ENCODE data around the gene HINFP. TPM values are rescaled to one million over a fixed set of nuclear protein-coding genes. Genes with fewer than 3 reads are reported as not detected.

Gene HINFP
- 12.8 TPM for total RNA-seq
- long read RNA-seq, transcript HINFP-201 (10 exons, 3,163 nt), result major isoform, 10 of 19 reads
- long read RNA-seq, partial matches to known transcripts, result 4 of 19 reads
- long read RNA-seq, other reads (novel, unspliced or antisense), result 5 of 19 reads

- DNase-seq, result peak; percentile 100
- intact Hi-C loops (cut with micrococcal nuclease), result no loop called here
- ATAC-seq, result peak; percentile 99
Measured at GRCh38 chr11:119121008-119121810, at the start of gene HINFP. HINFP (plus strand) TSS chr11:119121580; CDS start chr11:119126945, 5,365 bp downstream.

GRCh38 chr11:119077839-119078238 lies 43.5 kb upstream of the HINFP start:
- ATAC-seq, result no peak
- no peak for DNase-seq
- intact Hi-C loops (cut with micrococcal nuclease), result no loop called here

GRCh38 chr11:119078675-119079420 lies 42.5 kb upstream of the HINFP start:
- ATAC-seq, result no peak
- DNase-seq, result no peak
- intact Hi-C loops (cut with micrococcal nuclease), result no loop called here

- no peak for ATAC-seq
- DNase-seq, result no peak
Measured at GRCh38 chr11:119081682-119082260, 39.6 kb upstream of the HINFP start.

GRCh38 chr11:119084663-119085436 lies 36.5 kb upstream of the HINFP start, which contains the start of gene HMBS:
HMBS (plus strand) TSS chr11:119084881; CDS start chr11:119085034, 153 bp downstream.
- intact Hi-C loops (cut with micrococcal nuclease), result no loop called here
- ATAC-seq (peak; percentile 98), DNase-seq (peak; percentile 96)

More at GRCh38 chr11:119081682-119082260, 39.6 kb upstream of the HINFP start:
- intact Hi-C loops (cut with micrococcal nuclease), result no loop called here

- no peak for ATAC-seq
- DNase-seq, result no peak
- intact Hi-C loops (cut with micrococcal nuclease), result no loop called here
Measured at GRCh38 chr11:119085437-119085847, 35.9 kb upstream of the HINFP start.

- intact Hi-C loops (cut with micrococcal nuclease), result no loop called here
- ATAC-seq (no peak), DNase-seq (no peak)
Measured at GRCh38 chr11:119087123-119087522, 34.3 kb upstream of the HINFP start.

- no peak for ATAC-seq
- DNase-seq, result no peak
- intact Hi-C loops (cut with micrococcal nuclease), result no loop called here
Measured at GRCh38 chr11:119087747-119088241, 33.6 kb upstream of the HINFP start.

GRCh38 chr11:119088406-119088805 lies 33.0 kb upstream of the HINFP start:
- intact Hi-C loops (cut with micrococcal nuclease), result no loop called here
- no peak for ATAC-seq
- DNase-seq, result no peak

GRCh38 chr11:119089319-119089718 lies 32.1 kb upstream of the HINFP start:
- no peak for ATAC-seq
- no peak for DNase-seq
- intact Hi-C loops (cut with micrococcal nuclease), result no loop called here

GRCh38 chr11:119091178-119091577 lies 30.2 kb upstream of the HINFP start:
- intact Hi-C loops (cut with micrococcal nuclease), result no loop called here
- DNase-seq, result no peak
- ATAC-seq, result no peak

GRCh38 chr11:119091966-119092879 lies 29.2 kb upstream of the HINFP start:
- no peak for ATAC-seq
- DNase-seq, result no peak
- intact Hi-C loops (cut with micrococcal nuclease), result no loop called here

GRCh38 chr11:119092880-119093842 lies 28.2 kb upstream of the HINFP start:
- intact Hi-C loops (cut with micrococcal nuclease), result no loop called here
- no peak for DNase-seq
- ATAC-seq, result no peak

- peak; percentile 31 for ATAC-seq
- intact Hi-C loops (cut with micrococcal nuclease), result no loop called here
- peak; percentile 58 for DNase-seq
Measured at GRCh38 chr11:119093942-119094815, 27.2 kb upstream of the HINFP start.

- DNase-seq (peak; percentile 91), ATAC-seq (peak; percentile 88)
- intact Hi-C loops (cut with micrococcal nuclease), result no loop called here
Measured at GRCh38 chr11:119094816-119095065, 26.6 kb upstream of the HINFP start.

Data from left ventricle myocardium superior (tissue), 1 donor.